HUES64 (cell line): ENCODE measurements around the gene TMIE.

Experiments used
- H3K27ac ChIP-seq: 2 replicates; pipeline ENCODE4 v1.7.0; 2013; ENCODE audit warnings: low read depth, low read length, inconsistent platforms
- H3K27me3 ChIP-seq: 2 replicates; pipeline ENCODE4 v1.6.1; 2013; ENCODE audit warnings: mild to moderate bottlenecking, low read length; ENCODE audit not compliant: insufficient read depth
- H3K36me3 ChIP-seq: 2 replicates; pipeline ENCODE4 v1.6.1; 2013; ENCODE audit warnings: mild to moderate bottlenecking, low read length; ENCODE audit not compliant: insufficient read depth
- H3K4me1 ChIP-seq: 2 replicates; pipeline ENCODE4 v1.6.1; 2013; ENCODE audit warnings: mild to moderate bottlenecking, low read length, moderate library complexity; ENCODE audit not compliant: insufficient read depth
- H3K4me3 ChIP-seq: 2 replicates; pipeline ENCODE4 v1.5.1; 2013; ENCODE audit warnings: mild to moderate bottlenecking, low read length, moderate library complexity
- H3K9ac ChIP-seq: 2 replicates; pipeline ENCODE4 v1.6.1; 2013; ENCODE audit warnings: mild to moderate bottlenecking, low read depth, low read length
- H3K9me3 ChIP-seq: 2 replicates; pipeline ENCODE4 v1.6.1; 2013; ENCODE audit warnings: low read depth, low read length; ENCODE audit not compliant: insufficient read depth
- WGBS: fragments of 150-250, 120-280 bp; methylation state at CpG from one replicate; pipeline ENCODE4 v1.1.7; 2013; ENCODE audit warnings: missing lambda C conversion rate; 5-methylcytosine and 5-hydroxymethylcytosine counted together

TMIE gene

DNA sequence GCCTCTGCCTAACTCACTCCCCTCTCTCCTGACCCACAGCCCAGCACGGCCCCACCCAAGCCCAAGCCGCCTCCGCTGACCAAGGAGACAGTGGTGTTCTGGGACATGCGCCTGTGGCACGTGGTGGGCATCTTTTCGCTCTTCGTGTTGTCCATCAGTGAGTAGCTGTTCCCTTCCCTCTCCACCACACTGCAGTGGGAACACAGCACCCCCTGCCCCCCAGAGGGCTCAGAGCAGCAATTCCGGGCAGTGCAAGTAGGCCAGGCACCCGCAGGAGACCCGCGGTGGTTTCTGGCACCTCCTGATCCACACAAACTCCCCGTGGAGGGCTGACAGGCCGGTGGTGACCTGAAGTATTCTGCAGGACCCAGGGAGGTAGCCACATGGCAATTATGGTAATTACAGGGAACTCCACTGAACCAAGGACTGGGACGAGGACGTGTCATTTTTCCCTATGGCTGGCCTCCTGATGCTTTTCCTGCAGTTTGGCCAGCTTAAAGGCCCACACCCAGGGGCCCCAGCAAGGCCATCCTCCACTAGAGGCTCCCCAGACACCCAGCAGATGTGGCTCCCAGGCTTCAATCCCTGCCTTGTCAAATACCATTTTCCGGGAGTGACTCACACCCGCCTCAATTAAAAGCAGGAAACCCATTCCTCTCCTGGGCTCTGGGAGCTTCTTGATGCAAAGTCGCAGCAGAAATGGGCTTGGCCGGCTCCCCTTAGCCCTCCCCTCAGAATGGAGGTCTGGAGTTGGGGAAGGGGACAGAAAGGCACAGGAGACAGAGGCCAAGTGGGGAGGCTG, 4.8 kb downstream of the TMIE start:
- H3K27ac ChIP-seq = no peak overlapping the region
- H3K9me3 ChIP-seq = no peaks in the 10 kb centered on the region
- H3K4me3 ChIP-seq = no peak overlapping the region
- peaks cover 11% of the 10 kb centered on the region; the same call in 1 of the 2 replicates for H3K4me1 ChIP-seq
- 72% methylated on average over 19 of the region's 19 CpGs for WGBS
- peaks cover 18% of the 10 kb centered on the region for H3K27me3 ChIP-seq
- no peaks in the 10 kb centered on the region for H3K36me3 ChIP-seq
- H3K9ac ChIP-seq = no peak overlapping the region

DNA sequence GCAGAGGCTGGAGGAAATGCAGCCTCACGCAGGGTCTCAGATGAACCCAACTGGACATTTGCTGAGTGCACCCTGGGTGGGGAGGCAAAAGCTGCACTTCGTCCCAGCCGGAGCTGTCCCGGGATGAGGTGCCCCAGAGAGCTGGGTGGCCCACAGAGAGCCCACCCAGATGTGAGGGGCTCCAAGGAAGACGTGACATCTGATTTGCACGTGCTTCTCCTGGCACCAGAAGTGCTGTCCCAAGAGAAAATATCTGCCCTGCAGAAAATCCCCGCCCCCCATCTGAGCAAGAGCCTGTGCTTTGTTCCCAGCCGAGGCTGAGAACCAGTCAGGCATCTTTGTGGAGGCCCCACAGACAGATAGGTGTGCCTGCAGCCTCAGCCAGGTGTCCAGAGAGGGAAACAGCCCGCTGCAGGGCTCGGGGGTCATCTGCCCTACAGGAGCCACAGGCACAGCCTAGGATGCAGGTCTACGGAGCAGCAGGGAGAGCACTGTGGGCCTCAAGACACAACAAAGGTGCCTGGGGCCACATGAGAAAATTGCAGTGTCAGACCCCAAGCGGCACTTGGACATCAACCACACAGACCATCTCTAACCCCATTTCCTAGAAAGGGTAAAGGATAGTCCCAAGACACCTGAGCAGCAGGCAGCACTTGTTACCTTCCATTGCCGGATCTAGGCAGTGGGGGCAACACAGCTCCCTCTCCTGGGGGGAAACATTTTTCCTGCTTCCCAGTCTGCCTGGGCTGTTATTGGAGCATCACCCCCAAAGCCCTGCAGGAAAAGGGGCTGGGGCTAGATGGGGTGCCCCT, 5.8 kb downstream of the TMIE start:
- Histone ChIP-seq H3K36me3 (no peaks in the 10 kb centered on the region), H3K9ac (no peak overlapping the region), H3K9me3 (no peaks in the 10 kb centered on the region), H3K4me1 (peaks cover 11% of the 10 kb centered on the region; the same call in 1 of the 2 replicates), H3K4me3 (no peak overlapping the region), H3K27ac (no peak overlapping the region), H3K27me3 (peaks cover 10% of the 10 kb centered on the region)
- WGBS = 81% methylated on average over 13 of the region's 13 CpGs

DNA sequence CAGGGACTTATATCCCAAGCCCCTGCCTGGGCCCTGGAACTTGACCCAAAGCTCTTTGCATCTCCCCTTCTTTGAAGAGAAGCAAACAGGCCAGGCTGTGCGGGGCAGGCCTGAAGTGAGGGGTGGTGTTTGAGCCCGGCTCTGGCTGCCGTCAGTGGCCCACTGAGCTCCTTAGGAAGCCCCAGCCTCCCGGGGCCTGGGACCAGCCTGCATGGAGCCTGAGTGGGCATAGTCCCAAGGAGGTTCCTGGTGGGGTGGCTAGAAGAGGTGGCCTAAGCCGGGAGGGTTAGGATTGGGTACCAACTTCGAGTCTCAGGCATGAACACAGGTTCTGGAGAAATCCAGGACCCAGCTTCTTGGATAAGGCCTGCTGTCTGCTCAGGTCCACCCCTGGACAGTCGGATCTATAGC, 6.4 kb downstream of the TMIE start:
- 92% methylated on average over 7 of the region's 7 CpGs for WGBS
- H3K9me3 ChIP-seq = no peaks in the 10 kb centered on the region

DNA sequence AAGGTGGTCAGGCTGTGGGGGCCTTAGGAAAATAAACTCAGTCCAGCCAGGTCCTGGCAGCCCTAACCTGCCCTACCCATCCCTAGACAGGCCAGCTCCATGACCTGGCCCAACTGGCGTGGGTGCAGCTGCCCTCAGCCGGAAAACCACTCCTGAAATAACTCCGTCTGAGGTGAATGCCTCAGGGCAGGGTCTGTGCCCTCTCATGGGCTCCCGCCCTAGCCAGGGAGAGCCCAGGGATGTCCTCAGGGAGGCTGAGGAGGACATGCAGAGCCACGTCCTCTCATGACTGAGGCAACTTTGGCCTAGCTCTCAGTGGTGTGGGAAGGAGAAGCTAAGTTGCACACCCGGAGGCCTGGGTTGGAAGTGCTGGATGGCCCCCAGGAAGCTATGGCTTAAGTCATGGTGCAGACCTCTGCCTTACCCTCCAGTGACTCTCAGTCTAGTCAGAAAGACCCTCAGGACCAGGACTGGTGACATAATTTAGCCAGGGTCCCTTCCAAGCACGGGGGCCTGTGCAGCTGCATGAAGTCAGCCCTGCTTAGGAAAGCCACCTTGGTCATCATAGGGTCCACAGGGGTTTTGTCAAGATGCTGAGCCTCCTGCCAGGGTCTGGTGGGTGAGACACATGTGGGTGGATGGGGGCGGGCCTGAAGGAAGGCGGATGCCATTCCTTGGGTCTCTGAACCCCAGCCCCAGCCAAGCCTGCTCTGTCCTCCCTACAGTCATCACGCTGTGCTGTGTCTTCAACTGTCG, 7.4 kb downstream of the TMIE start:
- H3K4me1 ChIP-seq = peaks cover 11% of the 10 kb centered on the region; the same call in 1 of the 2 replicates
- no peaks in the 10 kb centered on the region for H3K9me3 ChIP-seq
- H3K27me3 ChIP-seq = no peaks in the 10 kb centered on the region
- no peak overlapping the region for H3K9ac ChIP-seq
- no peak overlapping the region for H3K27ac ChIP-seq
- H3K36me3 ChIP-seq = no peaks in the 10 kb centered on the region
- no peak overlapping the region for H3K4me3 ChIP-seq
- 93% methylated on average over 11 of the region's 11 CpGs for WGBS

More for the DNA sequence above, 6.4 kb downstream of the TMIE start:
- Histone ChIP-seq H3K4me1 (peaks cover 11% of the 10 kb centered on the region; the same call in 1 of the 2 replicates), H3K4me3 (no peak overlapping the region), H3K36me3 (no peaks in the 10 kb centered on the region), H3K9ac (no peak overlapping the region), H3K27ac (no peak overlapping the region), H3K27me3 (peaks cover 4% of the 10 kb centered on the region; the same call in 1 of the 2 replicates)

GRCh38 chr3:46709157-46709654, 8.0 kb downstream of the TMIE start:
- H3K4me3 ChIP-seq = no peak overlapping the region
- no peak overlapping the region for H3K27ac ChIP-seq
- 92% methylated on average over 7 of the region's 7 CpGs for WGBS
- no peaks in the 10 kb centered on the region for H3K27me3 ChIP-seq
- no peak overlapping the region for H3K9ac ChIP-seq
- no peaks in the 10 kb centered on the region for H3K36me3 ChIP-seq
- peaks cover 11% of the 10 kb centered on the region; the same call in 1 of the 2 replicates for H3K4me1 ChIP-seq
- H3K9me3 ChIP-seq = no peaks in the 10 kb centered on the region

DNA sequence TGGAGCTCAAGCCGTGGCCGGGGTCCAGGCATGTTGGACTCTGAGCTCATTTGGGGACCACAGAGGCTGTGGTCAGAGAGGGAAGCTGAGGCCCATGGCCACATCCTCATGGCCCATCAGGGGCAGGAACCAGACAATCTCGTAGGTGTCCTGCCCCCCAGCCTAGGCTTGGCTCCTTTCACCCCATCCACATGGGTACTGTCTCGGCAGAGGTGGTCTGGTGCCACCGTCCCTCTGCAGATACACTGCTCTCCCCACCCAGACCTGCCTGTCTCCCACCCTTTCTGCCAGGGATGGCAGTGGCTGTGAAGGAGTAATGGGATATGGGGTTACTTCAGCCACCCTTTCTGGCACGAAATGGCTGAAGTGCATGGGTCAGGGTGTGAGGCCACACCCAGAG, 8.5 kb downstream of the TMIE start:
- H3K4me3 ChIP-seq = no peak overlapping the region
- no peak overlapping the region for H3K27ac ChIP-seq
- H3K36me3 ChIP-seq = no peaks in the 10 kb centered on the region
- H3K4me1 ChIP-seq = peaks cover 11% of the 10 kb centered on the region; the same call in 1 of the 2 replicates
- no peaks in the 10 kb centered on the region for H3K9me3 ChIP-seq
- 91% methylated on average over 6 of the region's 6 CpGs for WGBS
- H3K27me3 ChIP-seq = no peaks in the 10 kb centered on the region
- H3K9ac ChIP-seq = no peak overlapping the region

- Histone ChIP-seq H3K4me3 (no peak overlapping the region), H3K9ac (no peak overlapping the region), H3K9me3 (no peaks in the 10 kb centered on the region), H3K4me1 (peaks cover 11% of the 10 kb centered on the region; the same call in 1 of the 2 replicates), H3K27me3 (no peaks in the 10 kb centered on the region), H3K36me3 (no peaks in the 10 kb centered on the region), H3K27ac (no peak overlapping the region)
- WGBS = 89% methylated on average over 7 of the region's 7 CpGs
These were observed 9.0 kb downstream of the TMIE start for GRCh38 chr3:46710229-46710628.

DNA sequence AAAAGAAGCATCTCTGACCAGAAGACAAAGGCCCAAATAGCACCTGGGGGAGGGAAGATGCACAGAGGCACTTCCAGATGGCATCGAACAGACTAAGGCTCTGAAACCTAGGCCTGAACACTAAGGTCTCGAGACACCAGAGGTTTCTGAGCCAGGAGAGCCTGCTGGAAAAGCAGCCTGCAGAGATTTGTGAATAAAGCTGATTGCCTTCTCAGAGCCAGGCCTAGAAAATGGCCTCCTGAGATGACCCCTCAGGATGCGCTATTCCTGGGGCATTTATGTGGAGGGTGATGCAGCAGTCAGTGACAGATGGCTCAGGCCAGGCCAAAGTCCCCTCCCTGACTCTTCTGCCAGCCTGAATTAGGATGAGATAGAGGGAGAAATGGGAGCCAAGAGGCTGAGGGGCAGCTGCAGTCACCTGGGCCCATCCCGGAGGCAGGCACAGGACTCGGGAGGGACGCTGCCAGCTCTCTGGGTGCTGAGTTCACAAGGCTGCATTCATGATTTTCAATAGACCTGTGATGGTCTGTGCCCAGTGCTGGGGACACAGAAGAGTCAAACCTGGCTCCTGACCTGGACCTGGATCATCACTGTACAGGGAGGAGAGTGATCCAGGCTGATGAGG, 9.6 kb downstream of the TMIE start:
- H3K4me3 ChIP-seq = no peak overlapping the region
- no peaks in the 10 kb centered on the region for H3K9me3 ChIP-seq
- no peak overlapping the region for H3K9ac ChIP-seq
- H3K27ac ChIP-seq = no peak overlapping the region
- H3K4me1 ChIP-seq = peaks cover 11% of the 10 kb centered on the region; the same call in 1 of the 2 replicates
- H3K36me3 ChIP-seq = no peaks in the 10 kb centered on the region
- H3K27me3 ChIP-seq = no peaks in the 10 kb centered on the region
- WGBS = 90% methylated on average over 6 of the region's 6 CpGs

- Histone ChIP-seq H3K9ac (no peak overlapping the region), H3K36me3 (no peaks in the 10 kb centered on the region), H3K4me3 (no peak overlapping the region), H3K27me3 (no peaks in the 10 kb centered on the region), H3K9me3 (no peaks in the 10 kb centered on the region), H3K27ac (no peak overlapping the region), H3K4me1 (peaks cover 9% of the 10 kb centered on the region; the same call in 1 of the 2 replicates)
- WGBS = 94% methylated on average over 2 of the region's 2 CpGs
These were observed 10.1 kb downstream of the TMIE start for GRCh38 chr3:46711305-46711704.

GRCh38 chr3:46711760-46712159, 10.6 kb downstream of the TMIE start:
- 90% methylated on average over 5 of the region's 7 CpGs for WGBS

More at GRCh38 chr3:46711760-46712159, 10.6 kb downstream of the TMIE start:
- Histone ChIP-seq H3K27me3 (no peaks in the 10 kb centered on the region), H3K36me3 (no peaks in the 10 kb centered on the region), H3K9ac (no peak overlapping the region), H3K4me1 (peaks cover 4% of the 10 kb centered on the region; the same call in 1 of the 2 replicates), H3K27ac (no peak overlapping the region), H3K9me3 (no peaks in the 10 kb centered on the region), H3K4me3 (no peak overlapping the region)
